GM19023 (cell line): Measurements from ENCODE around the gene KNSTRN.
A peak's percentile ranks its signal among the peaks of the same experiment; 100 is the strongest.

Source experiments
- ATAC-seq: cut with Tn5 transposase; IDR thresholded peaks from one replicate; pipeline ENCODE4 v1.9.1; 2021; ENCODE audit warnings: mild to moderate bottlenecking, moderate library complexity; ENCODE audit not compliant: unreplicated experiment

Gene KNSTRN

GRCh38 chr15:40345867-40346578 is 36.5 kb upstream of the KNSTRN start:
- ATAC-seq: no peak

GRCh38 chr15:40346579-40347558 is 35.7 kb upstream of the KNSTRN start:
- ATAC-seq: no peak

GRCh38 chr15:40347559-40348473 is 34.7 kb upstream of the KNSTRN start:
- no peak for ATAC-seq

GRCh38 chr15:40348474-40348870 is 34.0 kb upstream of the KNSTRN start:
- ATAC-seq: no peak

- ATAC-seq: no peak
Measured at GRCh38 chr15:40349163-40349562, 33.4 kb upstream of the KNSTRN start.

- no peak for ATAC-seq
Measured at GRCh38 chr15:40352281-40352901, 30.1 kb upstream of the KNSTRN start.

- ATAC-seq: no peak
Measured at GRCh38 chr15:40353697-40354096, 28.8 kb upstream of the KNSTRN start.

- no peak for ATAC-seq
Measured at GRCh38 chr15:40354408-40355171, 27.9 kb upstream of the KNSTRN start.

- no peak for ATAC-seq
Measured at GRCh38 chr15:40355976-40356585, 26.4 kb upstream of the KNSTRN start.

GRCh38 chr15:40357246-40357645 is 25.3 kb upstream of the KNSTRN start:
- ATAC-seq: no peak

- peak; percentile 86 for ATAC-seq
Measured at GRCh38 chr15:40357723-40358470, 24.6 kb upstream of the KNSTRN start, which contains the start of gene DISP2. Gene DISP2 (plus strand): TSS chr15:40358219. CDS start chr15:40358322, 103 bp downstream.

GRCh38 chr15:40358471-40359353 is 23.8 kb upstream of the KNSTRN start:
- peak; percentile 9 for ATAC-seq

- no peak for ATAC-seq
Measured at GRCh38 chr15:40360015-40360414, 22.5 kb upstream of the KNSTRN start.

- no peak for ATAC-seq
Measured at GRCh38 chr15:40361640-40362039, 20.9 kb upstream of the KNSTRN start.

GRCh38 chr15:40363611-40364010 is 18.9 kb upstream of the KNSTRN start:
- ATAC-seq: no peak

GRCh38 chr15:40364251-40364650 is 18.3 kb upstream of the KNSTRN start:
- no peak for ATAC-seq

GRCh38 chr15:40365016-40365415 is 17.5 kb upstream of the KNSTRN start:
- no peak for ATAC-seq
